PFSK-1 (cell line): Measurements from ENCODE around the gene ZCCHC17.

Source experiments
- FOXP2 ChIP-seq: optimal IDR thresholded peaks from 2 replicates; pipeline ENCODE3; 2011; ENCODE audit warnings: borderline replicate concordance, control low read depth, inconsistent platforms; ENCODE audit not compliant: insufficient read depth; ENCODE audit errors: extremely low read length, extremely low read depth
- POLR2AphosphoS5 ChIP-seq: IDR thresholded peaks from 2 replicates; pipeline ENCODE4 v1.6.1; 2012; ENCODE audit warnings: low read depth, mild to moderate bottlenecking, control low read depth, low read length, moderate library complexity
- SIN3A ChIP-seq: IDR thresholded peaks from 2 replicates; pipeline ENCODE4 v1.6.1; 2012; ENCODE audit warnings: mild to moderate bottlenecking, low read length, moderate library complexity, borderline replicate concordance; ENCODE audit not compliant: insufficient read depth
- TAF1 ChIP-seq: IDR thresholded peaks from 2 replicates; pipeline ENCODE4 v1.6.1; 2012; ENCODE audit warnings: low read length, control low read depth, borderline replicate concordance; ENCODE audit not compliant: insufficient read depth
- TF ChIP-seq, protein P1 (sequence below), 2 experiments: IDR thresholded peaks; 2 replicates each; pipeline versions ENCODE4 v1.6.1 to v1.8.0; 2011 to 2012; ENCODE audit warnings: low read depth in 2 of 2, low read length in 2 of 2, control low read depth in 1 of 2, inconsistent platforms in 1 of 2, mild to moderate bottlenecking in 1 of 2, moderate library complexity in 1 of 2; ENCODE audit not compliant: insufficient read depth in 1 of 2

DNA sequence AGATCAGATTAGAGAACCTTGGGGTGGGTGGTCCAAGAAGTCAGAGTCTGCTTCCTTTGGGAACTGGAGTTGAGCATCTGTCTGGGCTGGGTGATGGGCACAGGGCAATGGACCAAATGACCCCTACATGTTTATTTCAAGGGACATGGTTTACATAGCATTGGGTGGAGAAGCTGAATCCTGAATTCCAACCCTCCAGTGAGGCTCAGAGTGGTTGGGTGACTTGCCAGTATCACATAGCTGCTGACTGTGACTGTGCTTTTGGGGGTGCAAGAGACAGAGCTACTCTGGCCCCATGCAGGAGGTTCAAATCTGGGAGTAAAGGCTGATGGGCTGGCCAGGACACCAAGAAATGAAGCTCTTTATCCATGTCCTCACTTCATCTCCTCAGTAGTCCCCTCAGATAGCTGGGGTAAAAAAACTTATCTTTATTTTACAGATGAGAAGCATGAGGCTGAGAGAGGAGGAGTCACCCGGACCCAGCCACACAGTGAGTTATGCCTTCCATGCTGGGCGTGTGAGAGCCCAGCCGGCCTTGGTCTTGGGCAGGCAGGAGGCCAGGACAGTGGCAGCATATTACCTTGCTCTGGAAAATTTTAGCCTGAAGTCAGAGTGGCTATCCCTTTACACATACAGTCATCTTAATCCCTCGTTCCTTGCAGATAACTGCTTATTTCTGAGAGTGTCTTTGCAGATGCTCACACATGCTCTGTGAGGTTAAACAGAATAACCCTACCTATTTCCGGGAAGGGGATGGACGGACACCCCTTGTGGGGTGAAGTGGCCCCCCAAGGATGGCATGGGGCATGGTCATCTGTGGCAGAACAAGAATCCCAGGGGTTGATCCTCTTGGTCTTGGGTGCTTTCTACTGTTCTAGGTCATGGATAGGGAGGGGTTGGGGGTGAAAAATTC is 113.4 kb downstream of the ZCCHC17 start:
- TF ChIP-seq, protein P1, sequence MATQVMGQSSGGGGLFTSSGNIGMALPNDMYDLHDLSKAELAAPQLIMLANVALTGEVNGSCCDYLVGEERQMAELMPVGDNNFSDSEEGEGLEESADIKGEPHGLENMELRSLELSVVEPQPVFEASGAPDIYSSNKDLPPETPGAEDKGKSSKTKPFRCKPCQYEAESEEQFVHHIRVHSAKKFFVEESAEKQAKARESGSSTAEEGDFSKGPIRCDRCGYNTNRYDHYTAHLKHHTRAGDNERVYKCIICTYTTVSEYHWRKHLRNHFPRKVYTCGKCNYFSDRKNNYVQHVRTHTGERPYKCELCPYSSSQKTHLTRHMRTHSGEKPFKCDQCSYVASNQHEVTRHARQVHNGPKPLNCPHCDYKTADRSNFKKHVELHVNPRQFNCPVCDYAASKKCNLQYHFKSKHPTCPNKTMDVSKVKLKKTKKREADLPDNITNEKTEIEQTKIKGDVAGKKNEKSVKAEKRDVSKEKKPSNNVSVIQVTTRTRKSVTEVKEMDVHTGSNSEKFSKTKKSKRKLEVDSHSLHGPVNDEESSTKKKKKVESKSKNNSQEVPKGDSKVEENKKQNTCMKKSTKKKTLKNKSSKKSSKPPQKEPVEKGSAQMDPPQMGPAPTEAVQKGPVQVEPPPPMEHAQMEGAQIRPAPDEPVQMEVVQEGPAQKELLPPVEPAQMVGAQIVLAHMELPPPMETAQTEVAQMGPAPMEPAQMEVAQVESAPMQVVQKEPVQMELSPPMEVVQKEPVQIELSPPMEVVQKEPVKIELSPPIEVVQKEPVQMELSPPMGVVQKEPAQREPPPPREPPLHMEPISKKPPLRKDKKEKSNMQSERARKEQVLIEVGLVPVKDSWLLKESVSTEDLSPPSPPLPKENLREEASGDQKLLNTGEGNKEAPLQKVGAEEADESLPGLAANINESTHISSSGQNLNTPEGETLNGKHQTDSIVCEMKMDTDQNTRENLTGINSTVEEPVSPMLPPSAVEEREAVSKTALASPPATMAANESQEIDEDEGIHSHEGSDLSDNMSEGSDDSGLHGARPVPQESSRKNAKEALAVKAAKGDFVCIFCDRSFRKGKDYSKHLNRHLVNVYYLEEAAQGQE (IDR thresholded peaks at IDR 0.05; ENCODE audit: insufficient read depth in 1 of 2, low read depth in 2 of 2, low read length in 2 of 2): no peak
- TF ChIP-seq FOXP2 (no peak), POLR2AphosphoS5 (no peak), SIN3A (no peak), TAF1 (no peak)
